Endothelial cell of umbilical vein (primary cell): ENCODE measurements around the gene TRMT2A.

Experiments used
- EZH2 ChIP-seq: IDR thresholded peaks from 2 replicates; pipeline ENCODE4 v1.6.1; 2012; ENCODE audit warnings: borderline replicate concordance, low read depth, mild to moderate bottlenecking, moderate library complexity, low read length, inconsistent platforms; ENCODE audit not compliant: severe bottlenecking
- TF ChIP-seq, protein P1 (sequence below), 2 donors: IDR thresholded peaks; 1 replicate in 1 of 2; 2 replicates in 1 of 2; pipeline ENCODE4 v1.5.1; 2011; ENCODE audit warnings: low read length in 2 of 2, mild to moderate bottlenecking in 2 of 2, moderate library complexity in 2 of 2, control low read depth in 1 of 2, inconsistent platforms in 1 of 2, low read depth in 1 of 2; ENCODE audit not compliant: insufficient read depth in 1 of 2; ENCODE audit errors: extremely low read depth in 1 of 2

DNA sequence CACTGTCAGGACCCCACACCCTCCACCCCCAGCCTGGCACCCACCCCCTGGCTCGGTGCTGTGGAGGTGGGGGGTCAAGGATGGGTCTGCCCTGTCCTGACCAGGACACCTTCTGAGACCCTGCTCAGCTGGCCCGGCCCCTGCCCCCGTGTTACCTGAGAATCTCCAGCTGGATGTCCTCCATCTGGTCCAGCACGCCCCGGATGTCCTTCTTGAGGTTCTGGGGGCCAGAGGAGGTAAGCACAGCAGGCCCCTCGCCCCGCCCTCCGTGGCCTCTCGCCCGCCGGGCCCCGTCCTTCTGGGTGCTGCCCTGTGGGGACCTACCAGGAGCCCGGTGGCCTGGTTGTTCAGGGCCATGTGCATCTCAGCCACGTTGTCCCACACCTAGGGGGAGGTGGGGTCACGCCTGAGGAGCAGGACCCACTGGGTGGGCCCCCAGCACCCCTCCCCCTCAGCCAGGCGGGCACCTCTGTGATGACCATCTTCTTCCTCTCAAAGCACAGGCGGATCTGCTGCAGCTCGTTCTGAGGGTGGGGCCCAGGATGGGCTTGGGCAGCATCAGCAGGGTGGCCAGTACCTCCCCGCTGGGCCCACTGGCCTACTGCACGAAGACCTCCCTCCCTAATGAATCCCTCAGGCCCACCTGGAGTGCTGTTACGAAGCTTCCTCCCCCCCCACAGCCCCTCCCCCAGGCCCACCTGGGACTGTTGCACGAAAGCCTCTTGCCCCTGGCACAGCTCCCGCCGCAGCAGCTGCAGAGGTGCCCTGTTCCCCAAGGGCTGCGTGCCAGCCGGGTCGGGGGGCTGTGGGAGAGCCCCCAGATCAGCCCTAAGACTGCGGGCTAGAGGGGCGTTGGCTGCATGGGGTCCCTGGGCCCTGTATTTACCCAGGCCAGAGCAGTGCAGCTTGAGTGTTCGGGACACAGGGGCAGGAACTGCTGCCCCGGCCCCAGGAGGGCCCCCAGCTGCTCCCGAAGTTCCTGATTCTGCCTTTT, 32.5 kb upstream of the TRMT2A start:
- TF ChIP-seq, protein P1, sequence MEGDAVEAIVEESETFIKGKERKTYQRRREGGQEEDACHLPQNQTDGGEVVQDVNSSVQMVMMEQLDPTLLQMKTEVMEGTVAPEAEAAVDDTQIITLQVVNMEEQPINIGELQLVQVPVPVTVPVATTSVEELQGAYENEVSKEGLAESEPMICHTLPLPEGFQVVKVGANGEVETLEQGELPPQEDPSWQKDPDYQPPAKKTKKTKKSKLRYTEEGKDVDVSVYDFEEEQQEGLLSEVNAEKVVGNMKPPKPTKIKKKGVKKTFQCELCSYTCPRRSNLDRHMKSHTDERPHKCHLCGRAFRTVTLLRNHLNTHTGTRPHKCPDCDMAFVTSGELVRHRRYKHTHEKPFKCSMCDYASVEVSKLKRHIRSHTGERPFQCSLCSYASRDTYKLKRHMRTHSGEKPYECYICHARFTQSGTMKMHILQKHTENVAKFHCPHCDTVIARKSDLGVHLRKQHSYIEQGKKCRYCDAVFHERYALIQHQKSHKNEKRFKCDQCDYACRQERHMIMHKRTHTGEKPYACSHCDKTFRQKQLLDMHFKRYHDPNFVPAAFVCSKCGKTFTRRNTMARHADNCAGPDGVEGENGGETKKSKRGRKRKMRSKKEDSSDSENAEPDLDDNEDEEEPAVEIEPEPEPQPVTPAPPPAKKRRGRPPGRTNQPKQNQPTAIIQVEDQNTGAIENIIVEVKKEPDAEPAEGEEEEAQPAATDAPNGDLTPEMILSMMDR (IDR thresholded peaks at IDR 0.05; ENCODE audit: extremely low read depth in 1 of 2, insufficient read depth in 1 of 2, low read depth in 1 of 2, low read length in 2 of 2): no peak
- no peak for TF ChIP-seq EZH2
